IPS DF 6.9 (cell line): ENCODE measurements around the gene NT5DC2.

Experiments used
- DNase-seq: peaks from one replicate; pipeline ENCODE4 v3.0.0-alpha.2; 2013; ENCODE audit warnings: low read depth, low spot score
- H3K27ac ChIP-seq: one replicate; pipeline ENCODE4 v1.5.1; 2013; ENCODE audit warnings: low read length, control low read depth
- H3K27me3 ChIP-seq: 2 replicates; pipeline ENCODE4 v1.6.1; 2013; ENCODE audit warnings: mild to moderate bottlenecking, low read length; ENCODE audit not compliant: control insufficient read depth, insufficient read depth
- H3K36me3 ChIP-seq: 2 replicates; pipeline ENCODE4 v1.6.1; 2013; ENCODE audit warnings: low read length; ENCODE audit not compliant: control insufficient read depth, insufficient read depth
- H3K4me1 ChIP-seq: 2 replicates; pipeline ENCODE4 v1.6.1; 2013; ENCODE audit warnings: low read length; ENCODE audit not compliant: control insufficient read depth, insufficient read depth
- H3K4me3 ChIP-seq: 2 replicates; pipeline ENCODE4 v1.5.1; 2013; ENCODE audit warnings: mild to moderate bottlenecking, low read length
- H3K9me3 ChIP-seq: 2 replicates; pipeline ENCODE4 v1.6.1; 2013; ENCODE audit warnings: low read length, inconsistent platforms; ENCODE audit not compliant: control insufficient read depth, insufficient read depth
- WGBS: extraction: QIAGEN DNeasy Blood & Tissue Kit; methylation state at CpG from one replicate; pipeline ENCODE4 v1.1.7; 2013; ENCODE audit warnings: mixed read lengths, missing lambda C conversion rate; ENCODE audit not compliant: insufficient read length, insufficient coverage; 5-methylcytosine and 5-hydroxymethylcytosine counted together

Gene NT5DC2

GRCh38 chr3:52517796-52518722 lies 15.6 kb downstream of the NT5DC2 start:
- H3K4me3 ChIP-seq, result peak overlapping the region; percentile 56; the same call in 1 of the 2 replicates
- DNase-seq, result no peak
- no CpG with 5 or more reads among the region's 25 CpGs for WGBS

GRCh38 chr3:52516509-52517195 lies 17.0 kb downstream of the NT5DC2 start:
- H3K27me3 ChIP-seq, result no peaks in the 10 kb centered on the region
- DNase-seq, result no peak
- H3K4me3 ChIP-seq, result no peak overlapping the region
- H3K4me1 ChIP-seq, result peaks cover 4% of the 10 kb centered on the region
- no CpG with 5 or more reads among the region's 19 CpGs for WGBS
- H3K36me3 ChIP-seq, result no peaks in the 10 kb centered on the region
- H3K9me3 ChIP-seq, result no peaks in the 10 kb centered on the region
- no peak overlapping the region for H3K27ac ChIP-seq

More at GRCh38 chr3:52517796-52518722, 15.6 kb downstream of the NT5DC2 start:
- H3K4me1 ChIP-seq, result peaks cover 4% of the 10 kb centered on the region; the same call in 1 of the 2 replicates
- no peaks in the 10 kb centered on the region for H3K36me3 ChIP-seq
- H3K9me3 ChIP-seq, result no peaks in the 10 kb centered on the region
- no peak overlapping the region for H3K27ac ChIP-seq
- H3K27me3 ChIP-seq, result no peaks in the 10 kb centered on the region

GRCh38 chr3:52515192-52515591 lies 18.5 kb downstream of the NT5DC2 start:
- WGBS, result no CpG with 5 or more reads among the region's 6 CpGs

GRCh38 chr3:52514576-52514975 lies 19.1 kb downstream of the NT5DC2 start:
- no CpG with 5 or more reads among the region's 11 CpGs for WGBS
- DNase-seq, result no peak
- Histone ChIP-seq H3K9me3 (no peaks in the 10 kb centered on the region), H3K36me3 (no peaks in the 10 kb centered on the region), H3K4me1 (peaks cover 4% of the 10 kb centered on the region), H3K4me3 (no peak overlapping the region), H3K27me3 (no peaks in the 10 kb centered on the region), H3K27ac (no peak overlapping the region)

More at GRCh38 chr3:52515192-52515591, 18.5 kb downstream of the NT5DC2 start:
- Histone ChIP-seq H3K27me3 (no peaks in the 10 kb centered on the region), H3K9me3 (no peaks in the 10 kb centered on the region), H3K36me3 (no peaks in the 10 kb centered on the region), H3K4me3 (no peak overlapping the region), H3K27ac (no peak overlapping the region), H3K4me1 (peaks cover 4% of the 10 kb centered on the region)
- no peak for DNase-seq

GRCh38 chr3:52513281-52513680 lies 20.4 kb downstream of the NT5DC2 start:
- no peak overlapping the region for H3K4me3 ChIP-seq
- H3K36me3 ChIP-seq, result no peaks in the 10 kb centered on the region
- WGBS, result no CpG with 5 or more reads among the region's 7 CpGs
- H3K9me3 ChIP-seq, result no peaks in the 10 kb centered on the region
- H3K27me3 ChIP-seq, result no peaks in the 10 kb centered on the region
- H3K4me1 ChIP-seq, result no peaks in the 10 kb centered on the region; the same call in 1 of the 2 replicates
- DNase-seq, result no peak
- H3K27ac ChIP-seq, result no peak overlapping the region

GRCh38 chr3:52512727-52513126 lies 20.9 kb downstream of the NT5DC2 start:
- no peak for DNase-seq
- Histone ChIP-seq H3K27ac (no peak overlapping the region), H3K36me3 (no peaks in the 10 kb centered on the region), H3K4me1 (no peaks in the 10 kb centered on the region; the same call in 1 of the 2 replicates), H3K9me3 (no peaks in the 10 kb centered on the region), H3K4me3 (no peak overlapping the region), H3K27me3 (no peaks in the 10 kb centered on the region)
- no CpG with 5 or more reads among the region's 17 CpGs for WGBS

GRCh38 chr3:52512105-52512504 lies 21.6 kb downstream of the NT5DC2 start:
- H3K4me3 ChIP-seq, result no peak overlapping the region
- DNase-seq, result no peak
- no peak overlapping the region for H3K27ac ChIP-seq
- no peaks in the 10 kb centered on the region for H3K36me3 ChIP-seq
- no peaks in the 10 kb centered on the region; the same call in 1 of the 2 replicates for H3K4me1 ChIP-seq
- no CpG with 5 or more reads among the region's 8 CpGs for WGBS
- H3K27me3 ChIP-seq, result no peaks in the 10 kb centered on the region
- no peaks in the 10 kb centered on the region for H3K9me3 ChIP-seq

GRCh38 chr3:52511509-52511908 lies 22.1 kb downstream of the NT5DC2 start:
- Histone ChIP-seq H3K36me3 (no peaks in the 10 kb centered on the region), H3K27me3 (no peaks in the 10 kb centered on the region), H3K4me1 (no peaks in the 10 kb centered on the region; the same call in 1 of the 2 replicates), H3K9me3 (no peaks in the 10 kb centered on the region), H3K4me3 (no peak overlapping the region), H3K27ac (no peak overlapping the region)
- WGBS, result no CpG with 5 or more reads among the region's 7 CpGs
- no peak for DNase-seq

GRCh38 chr3:52509753-52510328 lies 23.8 kb downstream of the NT5DC2 start:
- no peaks in the 10 kb centered on the region; the same call in 1 of the 2 replicates for H3K4me1 ChIP-seq
- H3K36me3 ChIP-seq, result no peaks in the 10 kb centered on the region
- no peak for DNase-seq
- no peak overlapping the region for H3K27ac ChIP-seq
- WGBS, result no CpG with 5 or more reads among the region's 12 CpGs
- no peaks in the 10 kb centered on the region for H3K9me3 ChIP-seq
- H3K4me3 ChIP-seq, result no peak overlapping the region
- H3K27me3 ChIP-seq, result no peaks in the 10 kb centered on the region

- Histone ChIP-seq H3K4me3 (no peak overlapping the region), H3K27me3 (no peaks in the 10 kb centered on the region), H3K27ac (no peak overlapping the region), H3K9me3 (no peaks in the 10 kb centered on the region), H3K36me3 (no peaks in the 10 kb centered on the region), H3K4me1 (no peaks in the 10 kb centered on the region; the same call in 1 of the 2 replicates)
- WGBS, result no CpG with 5 or more reads among the region's 5 CpGs
- DNase-seq, result no peak
Measured at GRCh38 chr3:52507359-52507758, 26.3 kb downstream of the NT5DC2 start.
